GM12878 (cell line): ENCODE measurements around the gene CNNM4. TPM values are rescaled to one million over a fixed set of nuclear protein-coding genes. Genes with fewer than 3 reads are reported as not detected.
A peak's percentile ranks its signal among the peaks of the same experiment; 100 is the strongest.

ENCODE experiments used
- ATAC-seq: fragments of 200-7000 bp; cut with Tn5 transposase; 3 replicates; pipeline ENCODE4 v1.9.1; 2020; ENCODE audit warnings: mild to moderate bottlenecking, moderate library complexity
- BruUV-seq: library from RNA; stranded (reverse); fragments of 400-500 nt; replicated peaks from 2 replicates; lab custom pipeline; 2021; lab: Mats Ljungman, UMichigan
- CTCF ChIA-PET: fragments of 300-600 bp; sonication (Branson Sonifier 250); formaldehyde crosslinking; extraction: SDS; loops from one replicate; lab custom pipeline; 2021; ENCODE audit warnings: inconsistent platforms; lab: Yijun Ruan, JAX
- POLR2A ChIA-PET: fragments of 350-600 bp; formaldehyde crosslinking; extraction: SDS; loops from one replicate; lab custom pipeline; 2021; ENCODE audit warnings: inconsistent platforms; lab: Charles Lee
- RAD21 ChIA-PET: fragments of 300-600 bp; sonication (Branson Sonifier 250); formaldehyde crosslinking; loops from one replicate; lab custom pipeline; 2023; ENCODE audit warnings: antibody characterized with exemption; ENCODE audit not compliant: unreplicated experiment; lab: Charles Lee
- SMC1A ChIA-PET: fragments of 300-600 bp; sonication (Branson Sonifier 250); formaldehyde crosslinking; loops from one replicate; lab custom pipeline; 2023; ENCODE audit not compliant: unreplicated experiment, uncharacterized antibody; lab: Charles Lee
- DNase-seq: peaks from one replicate; pipeline ENCODE4 v3.0.0-alpha.2; 2011; ENCODE audit warnings: low read depth, low spot score
- FAIRE-seq: peaks from 3 replicates; lab custom pipeline; 2011; peaks lifted over from hg19 to GRCh38; lab: Jason Lieb, UNC
- H2AFZ ChIP-seq: 2 replicates; pipeline ENCODE4 v1.6.0; 2011; ENCODE audit warnings: low read depth, low read length, control low read depth; ENCODE audit not compliant: control insufficient read depth
- H3K27ac ChIP-seq: 2 replicates; pipeline ENCODE4 v1.5.1; 2011; ENCODE audit warnings: control low read depth; ENCODE audit not compliant: control insufficient read depth, insufficient read depth
- H3K27me3 ChIP-seq, 2 experiments: replicated peaks in 1 of 2; 2 replicates each; pipeline versions ENCODE4 v1.6.0 to v1.6.1; 2011; ENCODE audit warnings: low read length in 1 of 2; ENCODE audit not compliant: control insufficient read depth in 2 of 2, insufficient read depth in 2 of 2
- H3K36me3 ChIP-seq, 2 experiments: 2 replicates each; pipeline ENCODE4 v1.5.1; 2011; ENCODE audit warnings: low read length in 1 of 2; ENCODE audit not compliant: control insufficient read depth in 2 of 2, insufficient read depth in 2 of 2
- H3K4me1 ChIP-seq: 2 replicates; pipeline ENCODE4 v1.6.1; 2011; ENCODE audit warnings: mild to moderate bottlenecking, low read length, moderate library complexity, mixed read lengths; ENCODE audit not compliant: control insufficient read depth, insufficient read depth
- H3K4me2 ChIP-seq: 2 replicates; pipeline ENCODE4 v1.6.0; 2011; ENCODE audit warnings: control low read depth; ENCODE audit not compliant: control insufficient read depth, insufficient read depth
- H3K4me3 ChIP-seq: fragments of 200-600 bp; sonication (generic); 2 replicates; pipeline ENCODE4 v1.5.1; 2016
- H3K79me2 ChIP-seq: 2 replicates; pipeline ENCODE4 v1.6.0; 2011; ENCODE audit warnings: low read length; ENCODE audit not compliant: control insufficient read depth, insufficient read depth
- H3K9ac ChIP-seq: 2 replicates; pipeline ENCODE4 v1.8.0; 2011; ENCODE audit warnings: low read length, control low read depth, mixed read lengths; ENCODE audit not compliant: control insufficient read depth, insufficient read depth
- H3K9me3 ChIP-seq: replicated peaks from 3 replicates; pipeline ENCODE4 v1.5.1; 2011; ENCODE audit warnings: mild to moderate bottlenecking, low read length; ENCODE audit not compliant: control insufficient read depth, insufficient read depth
- H4K20me1 ChIP-seq: 2 replicates; pipeline ENCODE4 v1.6.0; 2011; ENCODE audit not compliant: control insufficient read depth, insufficient read depth
- ATF2 ChIP-seq: IDR thresholded peaks from 2 replicates; pipeline ENCODE4 v1.6.1; 2012; ENCODE audit warnings: low read length, inconsistent platforms
- EP300 ChIP-seq, 2 experiments: fragments of 150-350 bp in 1 of 2; IDR thresholded peaks; 2 replicates each; pipeline ENCODE4 v1.6.1; 2011 to 2012; ENCODE audit warnings: low read depth in 2 of 2, low read length in 2 of 2, borderline replicate concordance in 1 of 2, improper control_type of control experiment in 1 of 2, inconsistent platforms in 1 of 2; ENCODE audit not compliant: control insufficient read depth in 1 of 2
- ESRRA ChIP-seq: IDR thresholded peaks from 2 replicates; pipeline ENCODE4 v1.6.1; 2012; ENCODE audit warnings: mild to moderate bottlenecking, low read length, improper control_type of control experiment
- ETV6 ChIP-seq, 2 experiments: fragments of 450-650 bp in 1 of 2; IDR thresholded peaks in 1 of 2; conservative IDR thresholded peaks in 1 of 2; 2 replicates each; pipeline ENCODE4 v1.6.1; 2014; ENCODE audit warnings: antibody characterized with exemption in 1 of 2, borderline replicate concordance in 1 of 2, low read depth in 1 of 2, mild to moderate bottlenecking in 1 of 2, moderate library complexity in 1 of 2
- FOXK2 ChIP-seq: fragments of 450-650 bp; IDR thresholded peaks from 2 replicates; pipeline ENCODE4 v1.6.1; 2017; ENCODE audit warnings: mild to moderate bottlenecking, moderate library complexity
- MXI1 ChIP-seq: fragments of 150-350 bp; IDR thresholded peaks from 2 replicates; pipeline ENCODE4 v1.6.1; 2011; ENCODE audit warnings: low read depth, mild to moderate bottlenecking, inconsistent platforms, low read length, improper control_type of control experiment
- PKNOX1 ChIP-seq: fragments of 450-650 bp; IDR thresholded peaks from 2 replicates; pipeline ENCODE4 v1.6.1; 2016; ENCODE audit warnings: mild to moderate bottlenecking
- POU2F2 ChIP-seq: IDR thresholded peaks from 3 replicates; pipeline ENCODE4 v1.6.1; 2011; ENCODE audit warnings: low read depth, mild to moderate bottlenecking, low read length, borderline replicate concordance
- PRDM15 ChIP-seq: fragments of 450-650 bp; formaldehyde crosslinking; IDR thresholded peaks from 2 replicates; pipeline ENCODE4 v1.4.0; 2020; ENCODE audit warnings: mild to moderate bottlenecking, moderate library complexity
- RBBP5 ChIP-seq: fragments of 200-600 bp; sonication (generic); conservative IDR thresholded peaks from 2 replicates; pipeline ENCODE4 v1.6.1; 2016
- RUNX3 ChIP-seq: IDR thresholded peaks from 2 replicates; pipeline ENCODE4 v1.6.1; 2012; ENCODE audit warnings: low read length, inconsistent platforms
- YY1 ChIP-seq: IDR thresholded peaks from 2 replicates; pipeline ENCODE4 v1.6.1; 2011; ENCODE audit warnings: low read depth, mild to moderate bottlenecking, low read length
- WGBS: methylation state at CpG from one replicate; pipeline ENCODE4 v1.1.6; 2016; ENCODE audit warnings: low lambda C conversion rate; ENCODE audit not compliant: insufficient replicate concordance, insufficient coverage; ENCODE audit errors: missing lambda C conversion rate; 5-methylcytosine and 5-hydroxymethylcytosine counted together
- in situ Hi-C: fragments of 300-500 bp; cut with MboI; formaldehyde crosslinking; loops from 9 replicates; pipeline ENCODE4 v1.14.3; 2018; ENCODE audit warnings: mixed read lengths
- intact Hi-C: fragments of 100-400 bp; cut with micrococcal nuclease; formaldehyde crosslinking; loops from one replicate; pipeline ENCODE4 v1.14.2; 2022; ENCODE audit not compliant: unreplicated experiment
- polyA plus RNA-seq, 11 experiments: library from polyadenylated mRNA; depleted of rRNA in 4 of 11; unstranded in 6 of 11; stranded (reverse) in 5 of 11; fragments of >200 nt; fragmentation: Nextera tagmentation in 4 of 11; fragmentation: Illumina TruSeq in 1 of 11; extraction: Ambion mirVana in 4 of 11; extraction: Trizol in 1 of 11; gene quantifications; 1 replicate in 1 of 11; 2 replicates in 10 of 11; pipeline versions ENCODE4 v1.2.1 to v1.2.3, GENCODE V29; 2011 to 2016; ENCODE audit warnings: inconsistent platforms in 2 of 11, missing spikeins in 2 of 11, low read depth in 1 of 11
- total RNA-seq, 4 experiments: library from RNA; depleted of rRNA in 3 of 4; stranded (reverse); fragments of >200 nt in 3 of 4; fragmentation: Illumina TruSeq in 1 of 4; extraction: Trizol in 1 of 4; gene quantifications; 2 replicates each; pipeline versions ENCODE4 v1.2.1 to v1.2.3, GENCODE V29; 2013 to 2021

Gene CNNM4
- total and polyA plus RNA-seq, 10 of the 15 experiments (the other 5 are each of a cell fraction or from before 2014, with no cell fraction given) = 2.4 to 13.8 (median 8.1) TPM

GRCh38 chr2:96817882-96818281 is 57.2 kb downstream of the CNNM4 start (continued):
- no peak for TF ChIP-seq PRDM15 (CRISPR knock-in tag)
- TF ChIP-seq RBBP5 = no peak
- no peak for TF ChIP-seq ATF2

- no TSS peak for BruUV-seq
- intact Hi-C loops = no loop called here
- Histone ChIP-seq H4K20me1 (peaks cover 5% of the 10 kb centered on the region; the same call in 1 of the 2 replicates), H3K4me1 (peaks cover 12% of the 10 kb centered on the region), H3K9me3 (no peaks in the 10 kb centered on the region), H3K27ac (no peak overlapping the region), H3K36me3 (no peaks in the 10 kb centered on the region; a peak in 1 of 4 replicates), H3K79me2 (peaks cover 27% of the 10 kb centered on the region), H3K4me2 (peak overlapping the region; percentile 54), H3K27me3 (no peaks in the 10 kb centered on the region), H3K4me3 (peak overlapping the region; percentile 27; the same call in 1 of the 2 replicates), H3K9ac (no peak overlapping the region), H2AFZ (no peak overlapping the region)
- ChIA-PET RAD21 (no interaction called here), POLR2A (interaction anchor here (1.1 kb wide), 1 partner anchor 58 kb away, joined by 3 read pairs; the partner anchor contains the start of gene CNNM4), CTCF (interaction anchor here (0.6 to 2.8 kb wide), 6 partner anchors 38 to 192 kb away, joined by 3 to 12 read pairs (median 4); partner anchors contain the start of gene ANKRD39), SMC1A (interaction anchor here (0.7 to 2.2 kb wide), 8 partner anchors 12 to 136 kb away, joined by 3 to 5 read pairs (median 4); partner anchors contain the start of genes ANKRD39 and CNNM4)
- in situ Hi-C loops = no loop called here
- whole genome bisulfite sequencing = 90% methylated on average over 10 of the region's 10 CpGs
- FAIRE-seq (no peak), ATAC-seq (no peak), DNase-seq (no peak)
- no peak for TF ChIP-seq RUNX3
- TF ChIP-seq YY1 = no peak
- no peak for TF ChIP-seq MXI1
- no peak for TF ChIP-seq ETV6 (conservative IDR thresholded peaks at IDR 0.05 in 1 of 2, IDR thresholded peaks at IDR 0.05 in 1 of 2; ENCODE audit: borderline replicate concordance in 1 of 2, low read depth in 1 of 2)
- TF ChIP-seq EP300 (IDR thresholded peaks at IDR 0.05; ENCODE audit: borderline replicate concordance in 1 of 2, control insufficient read depth in 1 of 2, low read depth in 2 of 2, low read length in 2 of 2) = no peak
- no peak for TF ChIP-seq ESRRA
- TF ChIP-seq PKNOX1 = no peak
- TF ChIP-seq FOXK2 = no peak
- no peak for TF ChIP-seq POU2F2
Measured at GRCh38 chr2:96819128-96819875, 58.6 kb downstream of the CNNM4 start.
